Natural killer cell (primary cell): Measurements from ENCODE around the gene ARID3B. TPM values are rescaled to one million over a fixed set of nuclear protein-coding genes. Genes with fewer than 3 reads are reported as not detected.

Experiments
- ATAC-seq, 3 donors: fragments of 150-1000 bp in 2 of 3; fragments of 200-7000 bp in 1 of 3; cut with Tn5 transposase; 1 replicate in 1 of 3; 2 replicates in 2 of 3; pipeline ENCODE4 v1.10.0; 2021; ENCODE audit warnings: mild to moderate bottlenecking in 2 of 3, moderate library complexity in 2 of 3
- DNase-seq, 2 donors: peaks; one replicate each; pipeline versions ENCODE4 v3.0.0 to v3.0.0-alpha.2; 2013 to 2021; ENCODE audit warnings: mixed read lengths in 1 of 2
- H3K27ac ChIP-seq: one replicate; pipeline ENCODE4 v1.5.1; 2013; ENCODE audit warnings: mild to moderate bottlenecking, low read length
- H3K27me3 ChIP-seq: one replicate; pipeline ENCODE4 v1.6.1; 2013; ENCODE audit warnings: low read length; ENCODE audit not compliant: control insufficient read depth, insufficient read depth
- H3K36me3 ChIP-seq: one replicate; pipeline ENCODE4 v1.6.1; 2013; ENCODE audit warnings: low read length; ENCODE audit not compliant: control insufficient read depth, insufficient read depth
- H3K4me1 ChIP-seq: one replicate; pipeline ENCODE4 v1.6.1; 2013; ENCODE audit warnings: low read length; ENCODE audit not compliant: control insufficient read depth, insufficient read depth
- H3K4me3 ChIP-seq: one replicate; pipeline ENCODE4 v1.5.1; 2013; ENCODE audit warnings: low read length
- H3K9me3 ChIP-seq: one replicate; pipeline ENCODE4 v1.6.1; 2013; ENCODE audit warnings: low read length; ENCODE audit not compliant: control insufficient read depth, insufficient read depth
- H3K27ac Mint-ChIP-seq, 2 donors: one replicate each; pipeline ENCODE4 v1.8.0; 2022; ENCODE audit warnings: mild to moderate bottlenecking in 2 of 2, mixed read lengths in 2 of 2, moderate library complexity in 1 of 2
- H3K27me3 Mint-ChIP-seq, 2 donors: one replicate each; pipeline ENCODE4 v1.8.0; 2022; ENCODE audit warnings: low read depth in 2 of 2, mixed read lengths in 2 of 2
- H3K36me3 Mint-ChIP-seq: one replicate; pipeline ENCODE4 v1.8.0; 2022; ENCODE audit warnings: mixed read lengths
- H3K4me1 Mint-ChIP-seq, 2 donors: one replicate each; pipeline ENCODE4 v1.8.0; 2022; ENCODE audit warnings: mixed read lengths in 2 of 2
- H3K4me3 Mint-ChIP-seq: one replicate; pipeline ENCODE4 v1.8.0; 2022; ENCODE audit warnings: mild to moderate bottlenecking, moderate library complexity, mixed read lengths
- H3K9me3 Mint-ChIP-seq, 2 donors: one replicate each; pipeline ENCODE4 v1.8.0; 2022; ENCODE audit warnings: mixed read lengths in 2 of 2
- CTCF ChIP-seq: fragments of 200-600 bp; IDR thresholded peaks from one replicate; pipeline ENCODE4 v1.8.0; 2022; ENCODE audit warnings: antibody characterized with exemption
- WGBS: methylation state at CpG from one replicate; pipeline ENCODE4 v1.1.7; 2013; ENCODE audit warnings: missing lambda C conversion rate; ENCODE audit not compliant: insufficient coverage; 5-methylcytosine and 5-hydroxymethylcytosine counted together
- intact Hi-C: fragments of 100-400 bp; cut with micrococcal nuclease; formaldehyde crosslinking; loops from one replicate; pipeline ENCODE4 v1.14.2; 2022
- total RNA-seq, 4 donors: library from RNA; stranded (reverse); fragments of 120-200 nt in 1 of 4; gene quantifications; one replicate each; pipeline versions ENCODE4 v1.2.3 to v1.2.4, GENCODE V29; 2013 to 2022

The ARID3B gene
- total RNA-seq, 3 donors from 2014 or later (not counting 1 experiment from before 2014, with no cell fraction given), result 56.4 to 59.2 (median 58.3) TPM

GRCh38 chr15:74585857-74586256 is 44.8 kb downstream of the ARID3B start:
- Histone ChIP-seq H3K9me3 (no peaks in the 10 kb centered on the region), H3K4me3 (no peak overlapping the region), H3K27ac (no peak overlapping the region), H3K36me3 (peaks cover 59% of the 10 kb centered on the region), H3K4me1 (no peaks in the 10 kb centered on the region), H3K27me3 (no peaks in the 10 kb centered on the region)
- no peak for TF ChIP-seq CTCF
- no peak overlapping the region for H3K4me3 Mint-ChIP-seq
- WGBS, result 93% methylated on average over 9 of the region's 9 CpGs
- no peak overlapping the region for H3K27ac Mint-ChIP-seq
- DNase-seq (no peak), ATAC-seq (no peak)
- peaks cover 8% of the 10 kb centered on the region for H3K36me3 Mint-ChIP-seq
- no peaks in the 10 kb centered on the region for H3K27me3 Mint-ChIP-seq
- intact Hi-C loops, result no loop called here
- peaks cover 4% of the 10 kb centered on the region in 2 donors for H3K4me1 Mint-ChIP-seq
- H3K9me3 Mint-ChIP-seq, result no peaks in the 10 kb centered on the region

DNA sequence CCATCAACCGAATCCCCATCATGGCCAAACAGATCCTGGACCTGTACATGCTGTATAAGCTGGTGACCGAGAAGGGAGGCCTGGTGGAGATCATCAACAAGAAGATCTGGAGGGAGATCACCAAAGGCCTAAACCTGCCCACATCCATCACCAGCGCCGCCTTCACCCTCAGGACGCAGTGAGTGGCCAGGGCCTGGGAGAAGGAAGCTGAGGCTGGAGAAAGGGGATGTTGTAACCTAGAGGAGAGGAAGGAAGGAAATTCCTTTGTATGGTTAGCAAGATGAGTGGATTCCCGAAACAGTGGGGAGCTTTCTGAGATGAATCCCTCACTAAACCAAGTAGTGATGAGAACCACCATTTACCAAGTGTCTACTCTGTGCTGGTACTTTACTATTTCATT is 48.8 kb downstream of the ARID3B start:
- 100% methylated on average over 3 of the region's 6 CpGs for WGBS
- Histone ChIP-seq H3K9me3 (no peaks in the 10 kb centered on the region), H3K4me1 (no peaks in the 10 kb centered on the region), H3K27me3 (no peaks in the 10 kb centered on the region), H3K36me3 (peaks cover 72% of the 10 kb centered on the region), H3K27ac (no peak overlapping the region), H3K4me3 (no peak overlapping the region)
- DNase-seq (no peak), ATAC-seq (no peak)
- no peaks in the 10 kb centered on the region for H3K4me1 Mint-ChIP-seq
- H3K27ac Mint-ChIP-seq, result peak overlapping the region in 1 of 2 donors; percentile 8
- intact Hi-C loops, result no loop called here
- TF ChIP-seq CTCF, result no peak
- H3K36me3 Mint-ChIP-seq, result peaks cover 8% of the 10 kb centered on the region
- no peaks in the 10 kb centered on the region for H3K27me3 Mint-ChIP-seq
- H3K9me3 Mint-ChIP-seq, result no peaks in the 10 kb centered on the region
- H3K4me3 Mint-ChIP-seq, result no peak overlapping the region

GRCh38 chr15:74592222-74592621 is 51.2 kb downstream of the ARID3B start:
- no peaks in the 10 kb centered on the region for H3K4me1 ChIP-seq
- no peak overlapping the region for H3K27ac Mint-ChIP-seq

More at GRCh38 chr15:74592222-74592621, 51.2 kb downstream of the ARID3B start:
- Mint-ChIP-seq H3K9me3 (no peaks in the 10 kb centered on the region), H3K4me1 (no peaks in the 10 kb centered on the region), H3K4me3 (no peak overlapping the region), H3K27me3 (no peaks in the 10 kb centered on the region), H3K36me3 (peaks cover 8% of the 10 kb centered on the region)
- peaks cover 54% of the 10 kb centered on the region for H3K36me3 ChIP-seq
- no peak overlapping the region for H3K27ac ChIP-seq
- no peaks in the 10 kb centered on the region for H3K9me3 ChIP-seq
- H3K4me3 ChIP-seq, result no peak overlapping the region
- intact Hi-C loops, result no loop called here
- H3K27me3 ChIP-seq, result no peaks in the 10 kb centered on the region
- WGBS, result 90% methylated on average over 2 of the region's 3 CpGs
- DNase-seq (no peak), ATAC-seq (no peak)
- no peak for TF ChIP-seq CTCF
